H1 (cell line): ENCODE data around the gene AWAT1. TPM values are rescaled to one million over a fixed set of nuclear protein-coding genes. Genes with fewer than 3 reads are reported as not detected.

ENCODE experiments used
- BRCA1 ChIP-seq: IDR thresholded peaks from 2 replicates; pipeline ENCODE4 v1.6.1; 2012; ENCODE audit warnings: low read depth, low read length, improper control_type of control experiment
- JUND ChIP-seq: IDR thresholded peaks from 2 replicates; pipeline ENCODE4 v1.6.1; 2011; ENCODE audit warnings: mild to moderate bottlenecking, improper control_type of control experiment, low read length
- POLR2A ChIP-seq, 2 experiments: IDR thresholded peaks; 1 replicate in 1 of 2; 2 replicates in 1 of 2; pipeline ENCODE4 v1.6.1; 2011; ENCODE audit warnings: low read depth in 2 of 2, low read length in 2 of 2, mild to moderate bottlenecking in 2 of 2; ENCODE audit errors: control extremely low read depth in 1 of 2
- SP4 ChIP-seq: IDR thresholded peaks from 2 replicates; pipeline ENCODE4 v1.6.1; 2012; ENCODE audit warnings: low read length, inconsistent platforms
- polyA plus RNA-seq, 7 experiments: library from polyadenylated mRNA; depleted of rRNA in 3 of 7; stranded (reverse) in 5 of 7; unstranded in 2 of 7; fragments of >200 nt in 5 of 7; fragments of 200-250 nt in 2 of 7; gene quantifications; 1 replicate in 5 of 7; 2 replicates in 1 of 7; 4 replicates in 1 of 7; pipeline versions ENCODE4 v1.2.1 to v1.2.3, GENCODE V29; 2011 to 2013; ENCODE audit warnings: missing spikeins in 2 of 7, mixed read lengths in 2 of 7
- total RNA-seq: library from RNA; stranded (reverse); fragmentation: NEBNext Ultra II Directional; extraction: Animal tissue kit (Norgen Biotek cat#: 25700); gene quantifications from 2 replicates; pipeline ENCODE4 v1.2.1, GENCODE V29; 2021

AWAT1 gene
- total and polyA plus RNA-seq, 2 of the 8 experiments (the other 6 are each of a cell fraction or from before 2014, with no cell fraction given), result not detected

DNA sequence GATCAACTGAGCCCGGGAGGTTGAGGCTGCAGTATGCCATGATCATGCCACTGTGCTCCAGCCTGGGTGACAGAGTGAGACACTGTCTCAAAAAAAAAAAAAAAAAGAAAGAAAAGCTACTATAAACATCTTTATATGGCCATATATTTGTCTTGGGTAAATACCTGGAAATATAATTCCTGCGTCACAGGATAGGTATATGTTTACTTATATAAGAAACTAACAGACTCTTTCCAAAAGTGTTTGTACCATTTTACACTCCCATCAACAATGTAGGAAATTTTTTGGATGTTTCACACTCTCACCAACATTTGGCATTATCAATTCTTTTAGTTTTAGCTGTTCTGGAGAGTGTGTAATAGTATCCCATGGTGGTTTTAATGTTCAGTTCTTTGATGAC lies 12.8 kb downstream of the AWAT1 start (continued):
- TF ChIP-seq BRCA1 (no peak), POLR2A (IDR thresholded peaks at IDR 0.05; ENCODE audit: control extremely low read depth in 1 of 2, low read depth in 2 of 2, low read length in 2 of 2) (no peak), JUND (no peak), SP4 (no peak)
